K562 (cell line): ENCODE measurements around the gene FRYL. TPM values are rescaled to one million over a fixed set of nuclear protein-coding genes. Genes with fewer than 3 reads are reported as not detected.

ENCODE experiments used
- ATAC-seq: fragments of 200-7000 bp; cut with Tn5 transposase; 3 replicates; pipeline ENCODE4 v1.9.1; 2020; ENCODE audit warnings: moderate library complexity
- BruUV-seq: library from RNA; stranded (reverse); fragments of 400-500 nt; replicated peaks from 2 replicates; lab custom pipeline; 2021; lab: Mats Ljungman, UMichigan
- CTCF ChIA-PET: fragments of 300-600 bp; formaldehyde crosslinking; extraction: SDS; loops from one replicate; lab custom pipeline; 2021; ENCODE audit warnings: low intra/inter-chr PET ratio; lab: Yijun Ruan, JAX
- POLR2A ChIA-PET: fragments of 300-600, 350-650 bp; sonication (Branson Sonifier 250); formaldehyde crosslinking; extraction: SDS; loops from one replicate; lab custom pipeline; 2021; ENCODE audit warnings: antibody characterized with exemption, inconsistent platforms; lab: Yijun Ruan, JAX
- DNase-seq, 4 experiments: peaks; one replicate each; pipeline versions ENCODE4 v3.0.0 to v3.0.0-alpha.2; 2011 to 2018; ENCODE audit warnings: low spot score in 3 of 4, mixed read lengths in 3 of 4; ENCODE audit errors: extremely low read depth in 1 of 4
- FAIRE-seq: peaks from 2 replicates; lab custom pipeline; 2011; peaks lifted over from hg19 to GRCh38; lab: Jason Lieb, UNC
- H2AFZ ChIP-seq: 2 replicates; pipeline ENCODE4 v1.6.0; 2011; ENCODE audit warnings: low read depth, low read length, control low read depth, inconsistent platforms
- H3K27ac ChIP-seq: fragments of 200-600 bp; 3 replicates; pipeline ENCODE4 v1.8.0; 2011; ENCODE audit warnings: low read depth, mild to moderate bottlenecking, control low read depth, inconsistent platforms, low read length, moderate library complexity, mixed read lengths; ENCODE audit errors: extremely low read depth
- H3K27me3 ChIP-seq, 2 experiments: fragments of 300-600 bp in 1 of 2; 2 replicates in 1 of 2; 3 replicates in 1 of 2; pipeline versions ENCODE4 v1.6.0 to v1.8.0; 2011; ENCODE audit warnings: inconsistent platforms in 2 of 2, low read length in 2 of 2, mild to moderate bottlenecking in 1 of 2, mixed read lengths in 1 of 2, moderate library complexity in 1 of 2; ENCODE audit not compliant: control insufficient read depth in 2 of 2, insufficient read depth in 2 of 2
- H3K36me3 ChIP-seq: fragments of 300-600 bp; 3 replicates; pipeline ENCODE4 v1.8.0; 2011; ENCODE audit warnings: mild to moderate bottlenecking, low read length, inconsistent platforms; ENCODE audit not compliant: control insufficient read depth, insufficient read depth
- H3K4me1 ChIP-seq, 2 experiments: fragments of 200-600 bp in 1 of 2; replicated peaks in 1 of 2; 2 replicates in 1 of 2; 3 replicates in 1 of 2; pipeline versions ENCODE4 v1.5.1 to v1.8.0; 2011; ENCODE audit warnings: inconsistent platforms in 2 of 2, low read length in 2 of 2, mild to moderate bottlenecking in 1 of 2, mixed read lengths in 1 of 2, moderate library complexity in 1 of 2; ENCODE audit not compliant: control insufficient read depth in 2 of 2, insufficient read depth in 2 of 2
- H3K4me2 ChIP-seq: 2 replicates; pipeline ENCODE4 v1.6.1; 2011; ENCODE audit warnings: low read length, control low read depth, inconsistent platforms, mixed read lengths; ENCODE audit not compliant: insufficient read depth
- H3K4me3 ChIP-seq: fragments of 200-600 bp; sonication (generic), shearing (Covaris generic); 2 replicates; pipeline ENCODE4 v1.5.1; 2016; ENCODE audit warnings: control low read depth, inconsistent platforms
- H3K79me2 ChIP-seq: fragments of 200-600 bp; 3 replicates; pipeline ENCODE4 v1.8.0; 2011; ENCODE audit warnings: low read length, inconsistent platforms; ENCODE audit not compliant: control insufficient read depth, insufficient read depth
- H3K9ac ChIP-seq, 2 experiments: 2 replicates each; pipeline versions ENCODE4 v1.6.0 to v1.6.1; 2011; ENCODE audit warnings: low read depth in 2 of 2, low read length in 2 of 2, control low read depth in 1 of 2, inconsistent platforms in 1 of 2, mild to moderate bottlenecking in 1 of 2, mixed read lengths in 1 of 2; ENCODE audit not compliant: insufficient read depth in 1 of 2
- H3K9me1 ChIP-seq: one replicate; pipeline ENCODE4 v1.6.0; 2011; ENCODE audit warnings: inconsistent platforms, mild to moderate bottlenecking, low read length, moderate library complexity; ENCODE audit not compliant: control insufficient read depth, insufficient read depth
- H3K9me3 ChIP-seq: replicated peaks from 2 replicates; pipeline ENCODE4 v1.5.1; 2011; ENCODE audit warnings: low read depth, low read length, inconsistent platforms; ENCODE audit not compliant: control insufficient read depth, insufficient read depth
- H4K20me1 ChIP-seq: replicated peaks from 2 replicates; pipeline ENCODE4 v1.6.1; 2011; ENCODE audit warnings: low read length, inconsistent platforms, mixed read lengths; ENCODE audit not compliant: control insufficient read depth, insufficient read depth
- ARHGAP35 ChIP-seq: fragments of 450-650 bp; IDR thresholded peaks from 2 replicates; pipeline ENCODE4 v1.6.1; 2018; ENCODE audit not compliant: partially characterized antibody
- CBFA2T2 ChIP-seq: fragments of 450-650 bp; conservative IDR thresholded peaks from 2 replicates; pipeline ENCODE4 v1.6.1; 2017; ENCODE audit warnings: mild to moderate bottlenecking
- CXXC5 ChIP-seq: fragments of 250-450 bp; sonication (Bioruptor Pico); IDR thresholded peaks from 2 replicates; pipeline ENCODE4 v1.8.0; 2022; ENCODE audit warnings: inconsistent platforms, mild to moderate bottlenecking, moderate library complexity
- ELF1 ChIP-seq: fragments of 200-800 bp; sonication (Bioruptor generic); IDR thresholded peaks from 2 replicates; pipeline ENCODE4 v1.6.1; 2016; ENCODE audit warnings: missing genetic modification characterization, missing compliant biosample characterization
- ELF4 ChIP-seq: fragments of 450-650 bp; formaldehyde crosslinking; IDR thresholded peaks from 2 replicates; pipeline ENCODE4 v1.4.0; 2022; ENCODE audit warnings: missing genetic modification characterization
- FOXK1 ChIP-seq: sonication (generic); formaldehyde crosslinking; IDR thresholded peaks from 2 replicates; pipeline ENCODE4 v1.8.0; 2022; ENCODE audit warnings: missing genetic modification reagents, mild to moderate bottlenecking, borderline replicate concordance
- GMEB1 ChIP-seq: fragments of 250-450 bp; sonication (Bioruptor Pico); IDR thresholded peaks from 2 replicates; pipeline ENCODE4 v1.4.0; 2020; ENCODE audit warnings: mild to moderate bottlenecking
- KAT8 ChIP-seq: fragments of 450-650 bp; IDR thresholded peaks from 2 replicates; pipeline ENCODE4 v1.6.1; 2016; ENCODE audit warnings: low read depth, mild to moderate bottlenecking
- MNT ChIP-seq, 2 experiments: fragments of 450-650 bp; conservative IDR thresholded peaks; 2 replicates each; pipeline ENCODE4 v1.6.1; 2017; ENCODE audit warnings: mild to moderate bottlenecking in 2 of 2, moderate library complexity in 2 of 2
- NCOA2 ChIP-seq, 2 experiments: fragments of 450-650 bp; IDR thresholded peaks; 2 replicates each; pipeline ENCODE4 v1.6.1; 2018; ENCODE audit warnings: mild to moderate bottlenecking in 2 of 2, moderate library complexity in 1 of 2; ENCODE audit not compliant: partially characterized antibody in 2 of 2
- NFE2L1 ChIP-seq: fragments of 450-650 bp; IDR thresholded peaks from 2 replicates; pipeline ENCODE4 v1.6.1; 2016; ENCODE audit warnings: missing genetic modification characterization, low read depth, mild to moderate bottlenecking, missing compliant biosample characterization, moderate library complexity, borderline replicate concordance
- PHB ChIP-seq: fragments of 250-450 bp; sonication (Bioruptor Pico); IDR thresholded peaks from 2 replicates; pipeline ENCODE4 v1.5.0; 2021
- TCF3 ChIP-seq: sonication (generic); formaldehyde crosslinking; IDR thresholded peaks from 2 replicates; pipeline ENCODE4 v1.4.0; 2020; ENCODE audit warnings: mild to moderate bottlenecking, missing genetic modification reagents
- TSC22D4 ChIP-seq: fragments of 450-650 bp; IDR thresholded peaks from 2 replicates; pipeline ENCODE4 v1.6.1; 2016; ENCODE audit warnings: missing genetic modification characterization, missing biosample characterization, control low read depth
- ZBTB9 ChIP-seq: fragments of 450-650 bp; formaldehyde crosslinking; IDR thresholded peaks from 2 replicates; pipeline ENCODE4 v1.4.0; 2020; ENCODE audit warnings: mild to moderate bottlenecking, moderate library complexity
- ZNF431 ChIP-seq: sonication (generic); formaldehyde crosslinking; IDR thresholded peaks from 2 replicates; pipeline ENCODE4 v1.8.0; 2022; ENCODE audit warnings: mild to moderate bottlenecking, missing genetic modification reagents
- in situ Hi-C: fragments of 300-500 bp; cut with MboI; formaldehyde crosslinking; loops from 4 replicates; pipeline ENCODE4 v1.15.0; 2018; ENCODE audit warnings: inconsistent platforms, mixed read lengths
- intact Hi-C: fragments of 100-400 bp; cut with micrococcal nuclease; formaldehyde crosslinking; loops from 2 replicates; pipeline ENCODE4 v1.14.2; 2022
- polyA plus RNA-seq, 8 experiments: library from polyadenylated mRNA; depleted of rRNA in 4 of 8; stranded (reverse) in 5 of 8; unstranded in 3 of 8; fragments of >200 nt; fragmentation: Nextera tagmentation in 2 of 8; fragmentation: Illumina TruSeq in 1 of 8; extraction: Ambion mirVana in 2 of 8; extraction: Trizol in 1 of 8; gene quantifications; 2 replicates each; pipeline versions ENCODE4 v1.2.1 to v1.2.3, GENCODE V29; 2011 to 2014; ENCODE audit warnings: inconsistent platforms in 1 of 8, missing spikeins in 1 of 8
- total RNA-seq, 7 experiments: library from RNA; depleted of rRNA in 6 of 7; stranded (reverse); fragments of >200 nt in 6 of 7; fragmentation: Illumina TruSeq in 2 of 7; extraction: Trizol in 2 of 7; gene quantifications; 2 replicates each; pipeline versions ENCODE4 v1.2.1 to v1.2.3, GENCODE V29; 2011 to 2021; ENCODE audit warnings: low replicate concordance in 1 of 7

Gene FRYL
- total and polyA plus RNA-seq, 9 of the 15 experiments (the other 6 are each of a cell fraction or from before 2014, with no cell fraction given) = 7.2 to 34.9 (median 15.9) TPM

- TF ChIP-seq MNT (conservative IDR thresholded peaks at IDR 0.05) = no peak
- TF ChIP-seq ZNF431 (CRISPR knock-in tag) = no peak
- TF ChIP-seq GMEB1 (CRISPR knock-in tag) = no peak
- no peak for TF ChIP-seq TCF3 (CRISPR knock-in tag)
- no peak for TF ChIP-seq KAT8
- TF ChIP-seq, all 486 proteins: peak for 0
Measured at GRCh38 chr4:48766131-48766792, 13.8 kb downstream of the FRYL start (continued).

GRCh38 chr4:48762408-48762807 lies 17.7 kb downstream of the FRYL start:
- in situ Hi-C loops = no loop called here
- Histone ChIP-seq H3K9ac (no peak overlapping the region), H3K27me3 (no peaks in the 10 kb centered on the region), H3K27ac (no peak overlapping the region), H4K20me1 (peaks cover 7% of the 10 kb centered on the region; the same call in 1 of the 2 replicates), H3K9me1 (no peaks in the 10 kb centered on the region), H2AFZ (no peak overlapping the region), H3K4me3 (no peak overlapping the region), H3K36me3 (no peaks in the 10 kb centered on the region), H3K4me2 (no peak overlapping the region), H3K9me3 (peaks cover 3% of the 10 kb centered on the region; the same call in 1 of the 2 replicates), H3K79me2 (peaks cover 54% of the 10 kb centered on the region), H3K4me1 (no peaks in the 10 kb centered on the region; a peak in 1 of 5 replicates)
- ChIA-PET POLR2A (interaction anchor here (1.1 kb wide), 1 partner anchor 18 kb away, joined by 4 read pairs; the partner anchor contains the start of gene FRYL), CTCF (no interaction called here)
- no peak for FAIRE-seq
- no TSS peak for BruUV-seq
- no peak for ATAC-seq
- no peak for DNase-seq
- intact Hi-C loops = no loop called here
- TF ChIP-seq ZBTB9 (CRISPR knock-in tag) (no peak), FOXK1 (CRISPR knock-in tag) (no peak), NCOA2 (IDR thresholded peaks at IDR 0.05; ENCODE audit: partially characterized antibody in 2 of 2) (no peak), ARHGAP35 (no peak), CXXC5 (CRISPR knock-in tag) (no peak), PHB (CRISPR knock-in tag) (no peak), TSC22D4 (tag) (no peak), ELF1 (no peak), NFE2L1 (tag) (no peak), ELF4 (CRISPR knock-in tag) (no peak), CBFA2T2 (no peak)
